Stimulated activated CD4-positive, alpha-beta T cell treated with anti-CD3 and anti-CD28 coated beads, Interleukin-1b, Interleukin-23, amount 100 ng/mL, for 1 hour (primary cell): ENCODE results near the gene PVALEF.

Source experiments
- DNase-seq, 2 donors: peaks; one replicate each; pipeline ENCODE4 v3.0.0-alpha.2; 2020; ENCODE audit warnings: low read depth in 2 of 2

The PVALEF gene

DNA sequence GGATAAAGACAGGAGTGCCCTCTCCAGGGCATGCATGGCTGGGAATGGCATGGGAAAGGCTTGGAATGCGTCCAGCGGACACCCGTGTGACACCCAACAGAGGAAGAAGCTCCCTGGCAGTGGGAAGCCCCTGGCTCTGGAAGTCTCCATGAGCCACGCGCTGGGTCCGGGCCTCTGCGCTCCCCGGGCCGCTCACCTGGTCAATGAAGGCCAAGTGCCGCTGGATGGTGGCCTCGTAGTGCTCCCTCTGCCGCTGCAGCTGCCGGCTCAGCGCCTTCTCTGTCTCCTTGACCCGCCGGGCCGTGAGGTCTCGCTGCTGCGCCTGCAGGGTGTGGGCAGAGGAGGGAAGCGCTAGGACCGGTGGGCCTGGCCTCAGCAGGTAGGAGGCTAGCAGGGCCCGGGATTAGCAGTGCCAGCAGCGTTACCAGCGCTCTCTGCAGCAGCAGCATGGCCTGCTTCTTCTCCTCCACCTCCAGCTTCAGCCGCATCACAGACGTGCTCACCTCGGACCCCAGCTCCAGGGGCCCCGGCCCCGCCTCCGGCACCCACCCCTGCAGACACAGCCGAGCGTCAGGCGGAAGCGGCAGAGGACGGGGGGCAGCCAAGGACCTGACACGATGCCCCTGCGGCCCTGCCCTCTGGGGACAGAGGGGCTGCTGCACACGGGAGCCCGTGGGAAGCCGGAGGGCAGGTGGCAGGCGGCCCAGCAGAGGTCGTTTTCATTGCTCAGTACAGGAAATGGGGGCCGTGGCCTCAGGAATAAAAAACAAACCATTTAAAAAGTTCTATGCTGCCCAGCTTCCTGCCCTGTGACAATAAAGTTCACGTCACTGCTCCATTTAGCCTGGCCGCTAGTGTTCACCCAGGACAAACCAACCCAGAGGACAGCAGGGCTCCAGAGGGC is 31.4 kb downstream of the PVALEF start:
- DNase-seq, result no peak

DNA sequence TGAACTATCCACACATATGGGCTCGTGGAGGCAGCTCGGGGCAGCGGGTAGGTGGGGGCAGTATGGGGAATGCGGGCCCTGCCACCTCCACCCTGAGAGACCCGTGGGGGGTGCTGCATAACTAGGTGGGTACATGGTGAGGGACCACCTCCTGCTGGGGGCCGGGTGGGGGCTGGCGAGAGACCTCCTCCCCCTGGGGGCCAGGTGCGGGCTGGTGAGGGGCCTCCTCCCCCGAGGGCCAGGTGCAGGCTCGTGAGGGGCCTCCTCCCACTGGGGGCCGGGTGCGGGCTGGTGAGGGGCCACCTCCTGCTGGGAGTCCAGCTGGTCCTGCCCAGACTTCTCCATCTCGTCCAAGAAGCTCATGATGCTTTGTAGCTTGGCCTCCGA is 32.1 kb downstream of the PVALEF start:
- no peak for DNase-seq

DNA sequence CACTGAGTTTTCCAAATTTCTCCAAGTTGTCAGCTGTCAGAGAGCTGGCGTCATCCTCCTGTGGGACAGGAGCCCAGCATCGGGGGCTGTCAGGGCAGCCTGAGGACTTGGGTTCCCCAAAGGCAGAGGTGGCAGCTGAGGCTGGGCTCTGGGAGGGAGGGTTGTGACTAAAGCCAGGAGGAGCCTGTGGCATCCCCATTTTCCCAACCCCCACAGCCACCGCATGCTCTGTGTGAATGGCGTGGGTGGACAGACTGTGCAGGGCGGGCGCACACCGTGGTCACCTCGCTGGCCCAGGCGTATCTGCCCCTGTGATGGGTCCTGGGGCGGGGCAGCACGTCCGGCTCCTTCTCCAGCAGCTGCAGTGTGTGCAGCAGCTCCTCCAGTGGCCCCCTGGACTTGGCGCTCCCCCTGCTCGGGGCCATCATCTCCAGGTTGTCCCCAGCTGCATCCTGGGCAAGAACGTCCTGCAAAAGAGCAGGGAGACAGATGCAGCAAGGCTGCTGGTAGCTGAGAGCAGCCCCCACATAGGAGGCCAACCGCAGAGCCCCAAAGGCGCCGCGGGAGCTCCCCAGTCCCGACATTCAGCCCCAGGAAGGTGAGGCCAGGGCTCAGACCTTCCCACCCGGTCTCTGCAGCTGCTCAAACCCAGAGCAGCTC is 32.7 kb downstream of the PVALEF start:
- no peak for DNase-seq

DNA sequence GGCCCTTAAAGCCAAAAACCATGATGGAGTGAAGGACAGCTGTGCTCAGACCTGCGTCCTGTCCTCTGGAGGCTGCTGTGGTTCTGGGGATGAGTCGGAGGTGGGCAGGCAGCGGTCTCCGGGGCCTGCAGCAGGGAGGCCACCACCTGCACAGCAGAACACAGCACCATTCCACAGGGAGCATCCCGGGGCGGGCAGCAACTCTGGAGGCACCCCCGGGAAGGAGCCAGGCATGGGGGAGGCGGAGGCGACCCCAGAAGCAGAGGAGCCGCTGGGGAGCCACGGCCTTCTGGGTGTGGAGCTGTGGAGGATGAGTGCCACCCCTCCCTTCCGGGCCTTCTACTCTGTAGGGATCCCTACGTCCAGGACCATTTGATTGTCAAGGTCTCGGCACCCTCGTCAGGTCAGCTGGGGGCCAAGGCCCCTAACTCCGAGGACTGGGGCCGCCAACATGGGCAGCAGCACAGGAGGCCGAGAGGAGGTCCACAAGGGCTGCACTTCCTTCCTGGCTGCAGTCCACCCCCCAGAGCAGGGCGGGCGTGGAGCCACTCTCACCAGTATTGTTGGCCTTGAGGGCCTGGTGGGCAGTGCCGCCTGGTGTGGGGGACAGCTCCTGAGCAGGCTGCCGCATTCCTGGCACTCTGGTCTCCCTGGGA is 33.6 kb downstream of the PVALEF start:
- DNase-seq, result no peak

DNA sequence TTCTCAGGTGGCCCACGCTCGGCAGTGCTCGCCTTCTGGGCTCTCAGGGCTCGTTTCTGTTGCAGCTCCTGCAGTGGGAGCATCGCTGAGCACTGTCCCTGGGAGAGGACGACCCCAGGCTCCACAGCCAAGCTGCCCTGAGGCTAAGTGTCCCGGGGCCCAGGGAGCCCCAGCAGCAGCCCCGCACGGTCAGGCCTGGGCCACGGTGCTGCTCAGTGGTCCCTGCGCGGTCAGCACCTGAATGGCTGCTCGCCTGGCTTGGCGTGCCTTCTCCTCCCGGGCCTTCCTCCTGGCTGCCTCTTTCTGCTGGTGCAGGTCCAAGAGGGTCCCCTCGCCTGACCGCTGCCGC is 34.1 kb downstream of the PVALEF start:
- no peak for DNase-seq

DNA sequence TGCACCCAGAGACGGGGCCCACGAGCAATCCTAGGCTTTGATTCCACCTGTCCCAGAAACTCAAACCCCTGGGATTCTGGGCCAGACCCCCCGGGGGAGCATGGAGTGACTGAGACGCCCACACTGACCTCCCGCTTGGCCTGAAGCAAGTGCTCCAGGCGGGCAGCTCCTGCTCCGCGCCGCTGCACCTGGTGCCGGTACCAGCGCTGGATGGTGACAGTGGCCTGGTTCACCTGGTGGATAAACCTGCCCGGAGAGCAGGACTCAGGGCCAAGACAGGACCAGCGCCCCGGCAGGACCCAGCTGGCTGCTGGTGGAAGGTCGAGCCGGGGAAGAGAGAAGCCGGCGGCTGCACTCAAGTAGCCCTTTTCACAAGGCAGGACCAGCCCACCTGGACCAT is 34.9 kb downstream of the PVALEF start:
- DNase-seq, result no peak

DNA sequence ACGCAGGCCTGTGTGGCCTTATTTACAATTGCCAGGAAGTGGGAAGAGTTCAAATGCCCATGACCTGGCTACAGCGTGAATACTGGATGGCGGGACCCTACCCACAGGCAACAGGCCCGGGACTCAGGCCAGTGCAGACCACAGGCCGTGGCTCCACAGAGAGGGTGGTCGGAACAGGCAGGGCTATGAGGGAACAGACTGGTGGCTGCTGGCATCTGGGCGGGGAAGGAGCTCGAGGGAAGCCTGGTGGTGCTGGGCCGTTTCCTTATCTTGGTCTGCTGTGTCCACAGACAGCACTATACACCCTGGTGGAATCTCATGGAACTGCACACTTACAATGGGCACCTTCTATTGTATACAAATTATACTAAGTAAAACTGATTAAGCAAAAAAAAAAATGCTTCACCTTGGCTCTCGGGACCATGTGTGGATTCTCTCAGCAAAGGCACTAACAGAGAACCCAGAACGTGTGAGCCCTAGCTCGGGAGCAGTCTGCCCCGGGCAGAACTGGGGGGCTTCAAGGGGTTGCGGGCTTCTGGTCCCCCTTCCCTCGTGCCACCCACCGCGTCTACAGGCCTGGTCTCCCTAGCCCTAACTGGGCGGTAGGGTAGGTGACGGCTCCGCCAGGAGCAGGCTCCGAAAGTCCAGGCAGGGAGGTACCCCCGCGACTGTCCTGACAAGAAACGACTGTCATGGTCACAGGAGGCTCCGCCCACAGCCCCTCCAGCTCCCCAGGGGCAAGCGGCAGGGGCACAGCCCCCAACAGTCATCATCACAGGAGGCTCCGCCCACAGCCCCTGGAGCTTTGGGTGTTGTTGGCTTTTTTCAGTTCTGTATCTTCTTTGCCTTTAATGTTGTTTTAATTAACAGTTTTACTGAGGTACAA is 35.6 kb downstream of the PVALEF start:
- no peak for DNase-seq

DNA sequence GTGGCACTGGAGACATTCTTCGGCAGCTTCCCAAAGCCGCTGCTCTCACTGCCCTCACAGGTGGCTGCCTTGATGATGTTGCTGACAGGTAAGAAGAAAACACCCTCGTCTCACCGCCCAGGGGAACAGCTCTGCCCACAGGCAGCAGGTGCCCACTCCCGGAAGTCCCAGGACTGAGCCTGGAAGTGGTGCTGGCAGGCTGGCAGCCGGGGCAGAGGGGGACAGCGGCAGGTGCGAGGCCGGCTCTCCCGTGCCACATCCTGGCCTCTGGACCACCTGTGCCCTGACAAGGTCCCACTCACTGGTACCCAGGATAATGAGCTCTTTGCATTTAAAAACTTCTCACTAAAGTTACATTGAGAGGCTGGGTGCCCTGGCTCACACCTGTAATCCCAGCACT is 37.0 kb downstream of the PVALEF start:
- DNase-seq, result no peak

DNA sequence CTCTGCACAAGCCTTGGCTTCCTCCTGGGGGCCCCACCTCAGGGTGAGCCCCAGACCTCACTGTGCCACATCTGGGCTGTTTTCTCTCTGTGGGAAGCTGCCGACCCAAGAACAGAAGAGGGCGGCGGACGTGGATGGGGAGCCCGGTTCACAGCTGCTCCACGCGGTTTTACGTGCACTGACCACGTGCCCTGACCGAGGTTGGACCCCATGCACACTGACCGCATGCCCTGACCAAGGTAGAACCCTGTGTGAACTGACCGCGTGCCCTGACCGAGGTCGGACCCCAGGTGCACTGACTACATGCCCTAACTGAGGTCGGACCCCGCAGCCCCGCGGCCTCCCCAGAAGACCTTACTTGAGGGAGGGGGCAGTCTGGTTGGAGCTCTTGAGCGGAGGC is 37.8 kb downstream of the PVALEF start:
- DNase-seq, result no peak

DNA sequence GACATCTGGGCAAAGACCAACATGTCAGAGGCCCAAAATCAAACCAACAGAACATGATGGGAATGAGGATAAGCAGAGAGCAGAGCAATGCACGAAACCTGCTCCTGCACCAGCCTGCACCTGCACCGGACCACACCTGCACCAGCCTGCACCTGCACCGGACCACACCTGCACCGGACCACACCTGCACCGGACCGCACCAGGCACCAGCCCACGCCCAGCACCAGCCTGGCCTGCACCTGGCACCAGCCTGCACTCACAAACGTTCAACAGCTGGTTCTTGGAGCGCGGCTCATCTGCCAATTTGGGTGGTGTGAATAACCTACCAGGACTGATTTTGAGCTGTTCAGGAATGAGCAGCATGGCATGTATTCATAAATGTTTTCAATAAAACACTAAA is 39.3 kb downstream of the PVALEF start:
- no peak for DNase-seq

DNA sequence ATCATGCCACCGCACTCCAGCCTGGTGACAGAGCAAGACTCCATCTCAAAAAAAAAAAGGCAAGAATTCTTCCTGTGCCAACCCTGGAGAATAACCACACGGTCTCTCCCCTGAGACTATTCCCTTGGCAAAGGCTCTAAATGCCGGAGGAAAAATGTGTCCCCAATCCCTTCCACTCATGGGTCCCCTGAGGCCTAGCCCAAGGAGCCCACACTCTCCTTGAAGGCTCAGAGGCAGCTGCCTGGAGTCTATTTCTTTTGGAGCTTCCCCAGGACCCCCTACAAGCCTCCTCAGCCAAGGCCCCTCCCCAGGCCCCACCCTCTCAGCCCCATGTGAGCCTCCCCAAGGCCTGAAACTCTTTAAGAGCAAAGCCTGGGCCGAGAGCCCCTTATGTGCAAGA is 40.9 kb downstream of the PVALEF start:
- no peak for DNase-seq

DNA sequence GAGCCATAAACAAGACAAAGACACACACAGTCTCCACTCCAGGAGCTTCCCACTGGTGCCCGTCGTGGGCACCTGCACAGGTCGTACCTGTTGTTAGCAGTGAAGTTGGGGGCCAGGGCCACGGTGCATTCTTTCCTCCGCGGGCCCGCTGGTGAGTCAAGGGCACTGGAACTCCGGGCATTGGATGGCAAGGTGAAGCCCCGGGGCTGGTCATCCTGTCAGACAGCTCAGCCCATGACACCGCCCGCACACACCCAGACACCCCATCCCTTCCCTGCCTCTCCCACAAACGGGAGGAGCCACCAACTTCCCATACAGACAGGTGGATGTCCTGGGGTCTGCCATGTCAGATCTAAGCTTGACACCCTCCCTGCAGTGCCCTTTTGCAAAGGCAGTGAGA is 41.4 kb downstream of the PVALEF start:
- DNase-seq, result no peak

DNA sequence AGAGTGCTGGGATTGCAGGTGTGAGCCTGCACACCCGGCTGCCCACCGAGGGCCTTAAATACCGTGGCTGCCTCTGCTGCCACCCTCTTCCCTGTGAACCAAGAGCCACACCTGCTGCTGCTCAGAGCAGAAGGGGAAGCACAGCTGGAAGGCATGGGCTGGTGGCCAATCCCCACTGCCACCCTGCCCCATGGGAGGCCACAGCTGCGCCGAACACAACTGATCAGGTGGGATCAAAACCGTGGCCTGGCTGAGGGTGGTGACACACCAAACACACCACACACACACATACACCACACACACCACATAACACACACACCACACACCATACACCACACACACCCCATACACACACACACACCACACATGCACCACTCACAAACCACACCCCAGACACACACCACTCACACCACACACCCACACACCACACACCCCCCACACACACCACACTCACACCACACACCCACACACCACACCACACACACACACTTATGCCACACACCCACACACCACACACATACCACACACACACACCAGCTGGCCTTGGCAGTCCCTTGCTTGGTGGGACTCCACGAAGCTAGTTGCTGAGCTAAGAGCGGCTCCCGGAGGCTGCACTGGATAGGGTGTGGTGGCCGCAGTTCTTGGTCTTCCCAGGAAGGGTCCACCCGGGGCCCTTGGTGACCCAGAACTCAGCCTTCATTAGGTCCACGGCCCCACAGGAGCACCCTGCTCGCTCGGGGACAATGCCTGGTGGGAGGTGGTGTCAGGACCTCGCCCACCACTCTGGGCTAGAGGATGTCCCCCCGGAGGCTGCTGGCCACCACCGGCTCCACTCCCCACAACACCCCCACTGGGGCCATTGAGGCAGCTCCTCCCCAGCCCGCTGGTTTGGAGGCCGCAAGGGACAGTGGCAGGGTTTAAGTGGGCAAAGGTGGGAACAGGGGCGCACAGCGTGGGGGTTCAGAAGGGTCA is 42.6 kb downstream of the PVALEF start:
- no peak for DNase-seq

DNA sequence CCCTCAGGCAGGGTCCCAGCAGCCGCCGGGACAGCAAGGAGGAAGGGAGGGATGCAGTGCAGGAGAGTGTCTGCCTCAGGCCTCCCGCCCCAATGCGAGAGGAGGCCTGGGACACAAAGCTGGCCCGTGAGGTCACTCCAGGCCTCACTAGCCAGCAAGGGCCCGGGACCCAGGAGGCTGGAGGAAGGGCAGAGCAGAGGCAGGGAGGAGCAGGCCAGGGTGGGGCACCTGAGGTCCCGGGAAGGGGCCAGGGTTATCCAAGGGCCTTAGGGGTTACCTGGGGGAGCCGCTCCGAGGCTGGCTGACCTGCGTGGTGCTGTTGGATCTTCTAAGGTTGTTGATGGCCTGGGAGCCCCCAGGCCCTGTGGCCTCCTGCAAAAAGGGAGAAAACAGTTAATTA is 43.3 kb downstream of the PVALEF start:
- no peak for DNase-seq

DNA sequence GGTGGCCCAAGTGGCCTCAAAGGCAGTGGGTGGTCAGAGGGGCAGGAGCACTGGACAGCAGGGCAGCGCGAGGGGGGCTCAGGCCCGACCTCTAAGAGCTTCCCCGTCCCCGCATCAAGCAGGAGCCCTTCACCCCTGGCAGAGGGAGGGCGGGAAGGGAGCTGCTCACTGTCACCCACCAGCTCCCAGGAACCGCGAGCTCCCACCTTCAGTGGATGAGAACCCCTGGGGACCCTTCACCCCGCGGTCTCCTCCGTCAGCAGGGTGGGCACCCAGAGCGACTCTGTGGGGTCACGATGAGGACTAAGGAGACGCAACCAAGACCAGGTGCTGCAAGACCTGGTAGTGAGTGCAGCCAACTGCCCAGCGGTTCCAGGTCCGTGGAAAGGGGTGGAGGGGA is 43.8 kb downstream of the PVALEF start:
- no peak for DNase-seq

DNA sequence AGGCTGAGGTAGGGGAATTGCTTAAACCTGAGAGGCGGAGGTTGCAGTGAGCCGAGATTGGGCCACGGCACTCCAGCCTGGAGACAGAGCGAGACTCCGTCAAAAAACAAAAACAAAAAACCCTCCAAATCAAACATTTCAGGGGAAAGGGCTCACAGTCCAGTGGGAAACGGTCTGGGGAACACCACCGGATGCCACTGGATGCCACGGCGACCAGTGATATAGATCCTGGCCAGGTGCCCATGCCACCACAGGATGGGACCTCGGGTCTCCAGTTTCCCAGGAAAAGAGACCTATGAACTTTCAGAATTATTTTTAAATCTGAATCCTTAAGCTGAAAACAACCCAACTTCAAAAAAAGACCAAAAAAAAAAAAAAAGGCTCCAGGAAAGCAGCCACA is 45.2 kb downstream of the PVALEF start:
- no peak for DNase-seq

DNA sequence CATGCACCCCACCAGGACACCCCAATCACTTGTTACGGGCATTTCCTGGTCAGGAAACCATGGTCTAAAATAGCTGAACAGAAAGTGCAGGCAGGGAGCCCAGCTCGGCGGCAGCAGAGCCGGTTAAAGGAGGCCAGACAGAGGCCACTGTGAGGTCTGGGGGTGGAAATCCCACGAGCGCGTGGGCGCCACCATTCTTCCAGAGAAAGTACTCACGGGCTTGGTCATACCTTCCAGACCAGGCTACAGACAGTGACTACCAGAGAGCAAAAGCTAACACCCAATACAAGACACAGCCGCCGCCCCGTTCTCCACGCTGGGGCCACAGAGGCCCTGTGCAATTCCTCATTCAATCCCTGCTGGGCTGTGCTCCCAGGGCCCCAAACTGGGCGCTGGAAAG is 45.6 kb downstream of the PVALEF start:
- DNase-seq, result no peak

DNA sequence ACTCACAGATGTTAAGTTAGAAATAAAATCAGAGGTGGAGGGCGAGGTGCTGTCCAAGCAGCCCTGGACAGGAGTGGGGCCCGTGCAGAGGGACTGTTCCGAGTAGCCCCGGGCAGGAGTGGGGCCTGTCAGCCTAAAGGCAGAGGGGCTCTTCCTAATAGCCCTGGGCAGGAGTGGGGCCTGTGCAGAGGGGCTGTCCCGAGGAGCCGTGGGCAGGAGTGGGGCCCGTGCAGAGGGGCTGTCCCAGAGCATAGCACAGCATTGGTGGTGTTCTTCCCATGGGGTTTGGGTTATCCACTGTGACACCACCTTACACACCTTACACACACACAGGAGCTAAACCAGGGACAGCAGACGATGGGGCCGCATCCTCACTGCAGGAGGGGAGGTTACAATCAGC is 47.1 kb downstream of the PVALEF start:
- no peak for DNase-seq

DNA sequence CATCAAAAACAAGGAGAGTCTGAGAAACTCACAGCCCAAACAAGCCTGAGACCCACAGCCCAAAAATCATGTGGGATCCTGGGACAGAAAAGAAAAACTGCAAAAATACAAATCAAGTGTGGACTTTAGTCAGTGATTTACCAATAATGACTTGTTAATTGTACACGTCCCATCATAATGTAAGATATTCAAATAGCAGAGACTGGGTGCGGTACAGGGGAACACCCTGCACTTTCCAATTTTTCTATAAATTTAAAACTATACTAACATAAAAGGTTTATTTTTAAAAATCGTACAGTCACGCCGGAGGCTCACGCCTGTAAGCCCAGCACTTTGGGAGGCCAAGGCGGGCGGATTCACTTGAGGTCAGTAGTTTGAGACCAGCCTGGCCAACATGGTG is 48.7 kb downstream of the PVALEF start:
- DNase-seq, result no peak

DNA sequence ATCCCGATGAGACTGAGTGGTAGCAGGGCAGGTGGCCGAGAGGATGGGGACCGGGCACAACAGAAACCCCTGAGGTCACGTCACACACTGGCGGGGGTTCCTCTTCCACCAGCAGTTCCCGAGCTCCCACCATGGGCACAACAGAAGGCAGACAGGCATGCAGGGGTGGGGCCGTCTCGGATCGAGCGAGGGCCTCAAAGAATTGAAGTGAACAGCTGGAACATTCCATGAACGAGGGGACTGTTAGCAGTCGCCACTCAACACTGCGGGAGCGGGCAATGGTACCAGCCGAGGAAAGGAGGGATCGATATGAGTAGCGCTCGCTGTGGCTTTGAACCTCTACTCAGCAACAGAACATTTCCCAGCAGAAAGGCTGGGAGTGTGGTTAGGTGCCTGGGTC is 52.2 kb downstream of the PVALEF start:
- no peak for DNase-seq

DNA sequence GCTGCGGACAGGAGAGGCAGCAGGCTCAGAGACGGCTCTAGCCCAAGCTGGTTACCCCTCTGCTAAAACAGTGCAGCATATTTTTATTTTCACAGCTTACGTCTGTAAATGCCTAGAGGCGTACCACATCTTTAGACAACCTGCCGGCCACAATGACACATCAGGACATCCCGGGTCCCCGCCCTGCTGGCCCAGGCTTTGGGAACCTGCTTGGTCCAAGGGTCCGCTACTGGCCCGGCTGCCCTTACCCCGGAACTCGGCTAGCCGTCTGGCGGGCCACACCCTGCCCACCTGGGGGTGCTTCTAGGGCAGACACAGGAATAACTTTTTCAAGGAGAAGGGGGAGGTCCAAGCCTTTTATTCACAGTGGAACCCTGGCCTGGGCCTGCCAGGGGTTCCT is 53.2 kb downstream of the PVALEF start:
- DNase-seq, result no peak
